HG03108 (cell line): ENCODE measurements around the gene CMSS1.

Source experiments
- ATAC-seq: cut with Tn5 transposase; IDR thresholded peaks from one replicate; pipeline ENCODE4 v1.9.1; 2021; ENCODE audit warnings: moderate library complexity; ENCODE audit not compliant: unreplicated experiment

Gene CMSS1

GRCh38 chr3:99978221-99978620 lies 160.6 kb downstream of the CMSS1 start:
- no peak for ATAC-seq

- ATAC-seq: no peak
Observed at GRCh38 chr3:99980606-99981005, 162.9 kb downstream of the CMSS1 start.

GRCh38 chr3:99981138-99981537 lies 163.5 kb downstream of the CMSS1 start:
- no peak for ATAC-seq

- ATAC-seq: no peak
Observed at GRCh38 chr3:99982650-99983049, 165.0 kb downstream of the CMSS1 start.

GRCh38 chr3:99984139-99984538 lies 166.5 kb downstream of the CMSS1 start:
- no peak for ATAC-seq

- ATAC-seq: no peak
Observed at GRCh38 chr3:99984668-99985067, 167.0 kb downstream of the CMSS1 start.

GRCh38 chr3:99990179-99990578 lies 172.5 kb downstream of the CMSS1 start:
- no peak for ATAC-seq

GRCh38 chr3:99997293-99997692 lies 179.6 kb downstream of the CMSS1 start:
- no peak for ATAC-seq

- no peak for ATAC-seq
Observed at GRCh38 chr3:99999536-99999935, 181.9 kb downstream of the CMSS1 start.

- ATAC-seq: no peak
Observed at GRCh38 chr3:100001083-100001482, 183.4 kb downstream of the CMSS1 start.

- no peak for ATAC-seq
Observed at GRCh38 chr3:100001526-100002270, 184.0 kb downstream of the CMSS1 start.

- no peak for ATAC-seq
Observed at GRCh38 chr3:100002599-100003350, 185.1 kb downstream of the CMSS1 start.

GRCh38 chr3:100003609-100004503 lies 186.2 kb downstream of the CMSS1 start:
- no peak for ATAC-seq

GRCh38 chr3:100004931-100005330 lies 187.3 kb downstream of the CMSS1 start:
- no peak for ATAC-seq

GRCh38 chr3:100005665-100006393 lies 188.2 kb downstream of the CMSS1 start:
- no peak for ATAC-seq

- no peak for ATAC-seq
Observed at GRCh38 chr3:100006570-100007271, 189.1 kb downstream of the CMSS1 start.

- no peak for ATAC-seq
Observed at GRCh38 chr3:100007313-100007712, 189.7 kb downstream of the CMSS1 start.

- ATAC-seq: no peak
Observed at GRCh38 chr3:100008081-100008698, 190.5 kb downstream of the CMSS1 start.

- no peak for ATAC-seq
Observed at GRCh38 chr3:100009276-100010086, 191.8 kb downstream of the CMSS1 start.
